ENCODE data around the gene HMG20A.

GRCh38 chr15:77487888-77488287 is 67.2 kb downstream of the HMG20A start:
- TF ChIP-seq SUZ12 (IDR thresholded peaks at IDR 0.05; ENCODE audit: extremely low read depth, insufficient read depth, insufficient read length), result no peak
- no peak for TF ChIP-seq YY1 (IDR thresholded peaks at IDR 0.05; ENCODE audit: insufficient read depth, insufficient read length)
